CD14-positive monocyte (primary cell): Measurements from ENCODE around the gene PWWP2A. TPM values are rescaled to one million over a fixed set of nuclear protein-coding genes. Genes with fewer than 3 reads are reported as not detected.

ENCODE experiments used
- DNase-seq, 3 donors: peaks; one replicate each; pipeline ENCODE4 v3.0.0-alpha.2; 2011 to 2022
- H2AFZ ChIP-seq: 2 replicates; pipeline ENCODE4 v1.6.0; 2012; ENCODE audit warnings: mild to moderate bottlenecking, low read depth, low read length, inconsistent platforms; ENCODE audit not compliant: insufficient read depth, poor library complexity, severe bottlenecking
- H3K27ac ChIP-seq, 2 donors: 1 replicate in 1 of 2; 2 replicates in 1 of 2; pipeline ENCODE4 v1.5.1; 2012 to 2013; ENCODE audit warnings: low read length in 2 of 2, control low read depth in 1 of 2, inconsistent platforms in 1 of 2, low read depth in 1 of 2, mild to moderate bottlenecking in 1 of 2
- H3K27me3 ChIP-seq, 2 donors: one replicate each; pipeline versions ENCODE4 v1.6.0 to v1.6.1; 2011 to 2013; ENCODE audit warnings: low read length in 2 of 2; ENCODE audit not compliant: control insufficient read depth in 2 of 2, insufficient read depth in 2 of 2
- H3K36me3 ChIP-seq, 2 donors: replicated peaks in 1 of 2; 1 replicate in 1 of 2; 2 replicates in 1 of 2; pipeline versions ENCODE4 v1.5.1 to v1.6.1; 2012 to 2013; ENCODE audit warnings: low read length in 2 of 2, control low read depth in 1 of 2, inconsistent platforms in 1 of 2, mild to moderate bottlenecking in 1 of 2; ENCODE audit not compliant: insufficient read depth in 2 of 2, control insufficient read depth in 1 of 2
- H3K4me1 ChIP-seq, 2 donors: 1 replicate in 1 of 2; 2 replicates in 1 of 2; pipeline versions ENCODE4 v1.5.1 to v1.6.1; 2012 to 2013; ENCODE audit warnings: low read length in 2 of 2, control low read depth in 1 of 2, inconsistent platforms in 1 of 2, mild to moderate bottlenecking in 1 of 2, moderate library complexity in 1 of 2; ENCODE audit not compliant: insufficient read depth in 2 of 2, control insufficient read depth in 1 of 2
- H3K4me2 ChIP-seq: replicated peaks from 2 replicates; pipeline ENCODE3; 2012; ENCODE audit warnings: low read length, moderate library complexity, mild to moderate bottlenecking; ENCODE audit not compliant: poor library complexity, severe bottlenecking; ENCODE audit errors: extremely low read depth
- H3K4me3 ChIP-seq, 3 experiments: fragments of 200-600 bp in 1 of 3; sonication (generic) in 1 of 3; replicated peaks in 1 of 3; 1 replicate in 2 of 3; 2 replicates in 1 of 3; pipeline ENCODE4 v1.5.1; 2011 to 2013; ENCODE audit warnings: low read length in 3 of 3, mild to moderate bottlenecking in 3 of 3, control low read depth in 2 of 3, low read depth in 2 of 3, inconsistent platforms in 1 of 3, moderate library complexity in 1 of 3
- H3K79me2 ChIP-seq: 2 replicates; pipeline ENCODE4 v1.6.0; 2012; ENCODE audit warnings: mild to moderate bottlenecking, control low read depth, inconsistent platforms, low read length, moderate library complexity; ENCODE audit not compliant: insufficient read depth
- H3K9ac ChIP-seq: 2 replicates; pipeline ENCODE4 v1.6.0; 2017; ENCODE audit warnings: low read length, mild to moderate bottlenecking; ENCODE audit not compliant: insufficient read depth, poor library complexity, severe bottlenecking
- H3K9me3 ChIP-seq, 2 donors: replicated peaks in 1 of 2; 1 replicate in 1 of 2; 2 replicates in 1 of 2; pipeline versions ENCODE4 v1.5.1 to v1.6.1; 2012 to 2013; ENCODE audit warnings: low read length in 2 of 2, control low read depth in 1 of 2; ENCODE audit not compliant: control insufficient read depth in 1 of 2, insufficient read depth in 1 of 2
- H4K20me1 ChIP-seq: 2 replicates; pipeline ENCODE4 v1.6.0; 2012; ENCODE audit warnings: mild to moderate bottlenecking, low read length, control low read depth, moderate library complexity; ENCODE audit not compliant: insufficient read depth
- H3K27ac Mint-ChIP-seq, 7 donors: one replicate each; pipeline ENCODE4 v1.8.0; 2020; ENCODE audit warnings: mild to moderate bottlenecking in 7 of 7, mixed read lengths in 7 of 7, moderate library complexity in 6 of 7, inconsistent platforms in 2 of 7
- H3K27me3 Mint-ChIP-seq, 3 donors: one replicate each; pipeline ENCODE4 v1.8.0; 2021 to 2022; ENCODE audit warnings: low read depth in 3 of 3, mild to moderate bottlenecking in 3 of 3, mixed read lengths in 3 of 3, moderate library complexity in 3 of 3, inconsistent platforms in 1 of 3
- H3K36me3 Mint-ChIP-seq, 2 donors: one replicate each; pipeline ENCODE4 v1.8.0; 2020; ENCODE audit warnings: mixed read lengths in 2 of 2, inconsistent platforms in 1 of 2, mild to moderate bottlenecking in 1 of 2
- H3K4me1 Mint-ChIP-seq: one replicate; pipeline ENCODE4 v1.8.0; 2020; ENCODE audit warnings: mild to moderate bottlenecking, mixed read lengths
- H3K4me3 Mint-ChIP-seq, 2 donors: one replicate each; pipeline ENCODE4 v1.8.0; 2020; ENCODE audit warnings: mild to moderate bottlenecking in 2 of 2, mixed read lengths in 2 of 2, moderate library complexity in 1 of 2
- H3K9me3 Mint-ChIP-seq, 7 donors: one replicate each; pipeline ENCODE4 v1.8.0; 2020 to 2022; ENCODE audit warnings: mixed read lengths in 7 of 7, mild to moderate bottlenecking in 6 of 7, moderate library complexity in 6 of 7, inconsistent platforms in 2 of 7
- WGBS: methylation state at CpG from one replicate; pipeline ENCODE4 v1.1.5; 2013; ENCODE audit warnings: missing lambda C conversion rate; ENCODE audit not compliant: insufficient coverage; 5-methylcytosine and 5-hydroxymethylcytosine counted together
- intact Hi-C, 2 donors: fragments of 100-400 bp; cut with micrococcal nuclease; formaldehyde crosslinking; loops; one replicate each; pipeline versions ENCODE4 v1.15.0 to v1.15.1; 2023
- polyA plus RNA-seq, 3 donors: library from polyadenylated mRNA; depleted of rRNA in 1 of 3; unstranded in 2 of 3; stranded (reverse) in 1 of 3; fragments of 300-500 nt in 2 of 3; fragments of >200 nt in 1 of 3; fragmentation: Illumina TruSeq in 2 of 3; gene quantifications; 1 replicate in 2 of 3; 2 replicates in 1 of 3; pipeline ENCODE4 v1.2.3, GENCODE V29; 2012 to 2021
- TF ChIP-seq, protein P1 (sequence below): fragments of 200-600 bp; IDR thresholded peaks from one replicate; pipeline ENCODE4 v1.8.0; 2022; ENCODE audit warnings: antibody characterized with exemption, mild to moderate bottlenecking

Gene PWWP2A
- polyA plus RNA-seq, 3 donors: 18.8 to 21.6 (median 18.9) TPM

DNA sequence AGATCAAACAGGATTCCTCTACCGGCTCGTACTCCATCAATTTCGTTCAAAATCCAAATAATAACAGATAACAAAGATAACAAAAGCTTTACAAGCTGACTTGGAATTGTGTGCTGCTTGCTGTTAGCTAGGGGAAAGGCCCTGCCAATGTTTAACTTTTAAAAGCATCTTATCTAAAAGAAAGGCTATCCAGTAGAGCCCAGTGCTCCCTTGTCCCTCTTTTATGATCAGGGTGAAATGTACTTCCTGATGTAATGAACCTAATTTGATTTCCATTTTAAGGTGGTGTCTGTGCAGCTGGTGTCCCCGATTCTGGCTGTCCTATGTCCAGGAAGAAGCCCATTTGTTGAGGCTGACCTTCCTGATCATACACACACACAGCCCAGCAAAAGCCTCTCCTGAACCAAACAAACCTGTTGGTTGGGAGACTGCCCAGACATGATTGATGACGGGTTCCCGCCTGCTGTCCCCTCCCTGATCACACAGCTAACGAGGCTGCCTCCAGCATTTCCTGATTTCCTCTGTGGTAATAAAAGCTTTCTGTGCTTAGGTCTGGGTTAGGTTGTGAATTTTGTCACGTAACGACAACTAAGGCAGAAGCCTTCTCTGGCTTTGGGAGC, 54.1 kb downstream of the PWWP2A start:
- H3K9me3 Mint-ChIP-seq: no peaks in the 10 kb centered on the region
- no peaks in the 10 kb centered on the region for H3K27me3 Mint-ChIP-seq
- no peaks in the 10 kb centered on the region for H3K4me1 Mint-ChIP-seq
- H3K4me3 Mint-ChIP-seq: no peak overlapping the region
- WGBS: no CpG with 5 or more reads among the region's 9 CpGs
- H3K36me3 Mint-ChIP-seq: peaks cover 57 to 74% of the 10 kb centered on the region in 2 donors
- H3K4me1 ChIP-seq: no peaks in the 10 kb centered on the region
- H3K27ac Mint-ChIP-seq: peak overlapping the region in 1 of 7 donors; percentile 66
- TF ChIP-seq, protein P1, sequence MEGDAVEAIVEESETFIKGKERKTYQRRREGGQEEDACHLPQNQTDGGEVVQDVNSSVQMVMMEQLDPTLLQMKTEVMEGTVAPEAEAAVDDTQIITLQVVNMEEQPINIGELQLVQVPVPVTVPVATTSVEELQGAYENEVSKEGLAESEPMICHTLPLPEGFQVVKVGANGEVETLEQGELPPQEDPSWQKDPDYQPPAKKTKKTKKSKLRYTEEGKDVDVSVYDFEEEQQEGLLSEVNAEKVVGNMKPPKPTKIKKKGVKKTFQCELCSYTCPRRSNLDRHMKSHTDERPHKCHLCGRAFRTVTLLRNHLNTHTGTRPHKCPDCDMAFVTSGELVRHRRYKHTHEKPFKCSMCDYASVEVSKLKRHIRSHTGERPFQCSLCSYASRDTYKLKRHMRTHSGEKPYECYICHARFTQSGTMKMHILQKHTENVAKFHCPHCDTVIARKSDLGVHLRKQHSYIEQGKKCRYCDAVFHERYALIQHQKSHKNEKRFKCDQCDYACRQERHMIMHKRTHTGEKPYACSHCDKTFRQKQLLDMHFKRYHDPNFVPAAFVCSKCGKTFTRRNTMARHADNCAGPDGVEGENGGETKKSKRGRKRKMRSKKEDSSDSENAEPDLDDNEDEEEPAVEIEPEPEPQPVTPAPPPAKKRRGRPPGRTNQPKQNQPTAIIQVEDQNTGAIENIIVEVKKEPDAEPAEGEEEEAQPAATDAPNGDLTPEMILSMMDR: no peak
- no peak for DNase-seq
- H3K27me3 ChIP-seq: no peaks in the 10 kb centered on the region
- H3K79me2 ChIP-seq: no peaks in the 10 kb centered on the region
- no peak overlapping the region for H3K4me2 ChIP-seq
- peaks cover 58 to 73% of the 10 kb centered on the region in 2 donors for H3K36me3 ChIP-seq
- H2AFZ ChIP-seq: no peak overlapping the region
- no peak overlapping the region for H3K4me3 ChIP-seq
- H3K9me3 ChIP-seq: no peaks in the 10 kb centered on the region
- H3K9ac ChIP-seq: no peak overlapping the region
- H3K27ac ChIP-seq: no peak overlapping the region
- intact Hi-C loops: no loop called here
- H4K20me1 ChIP-seq: no peaks in the 10 kb centered on the region

DNA sequence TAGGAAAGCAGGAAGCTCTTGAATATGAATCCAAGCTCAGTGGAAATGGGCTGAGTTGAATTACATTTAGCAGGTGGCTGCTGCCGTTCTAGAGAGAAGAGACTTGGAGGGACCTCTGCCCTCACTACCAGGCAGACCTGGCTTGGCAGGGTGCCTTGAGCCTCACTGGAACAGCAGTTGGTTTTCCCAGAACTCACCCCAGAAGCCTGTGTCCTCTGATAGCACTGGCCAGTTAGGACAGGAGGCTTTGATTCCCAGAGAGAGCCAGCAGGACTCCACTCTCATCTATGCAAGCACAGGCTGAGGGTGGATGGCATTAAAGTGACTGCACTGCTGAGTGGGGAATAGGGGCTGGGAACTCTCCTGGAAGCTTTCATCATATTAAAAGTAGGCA, 54.8 kb downstream of the PWWP2A start:
- Histone ChIP-seq H3K4me2 (no peak overlapping the region), H3K4me3 (no peak overlapping the region), H3K27ac (no peak overlapping the region), H2AFZ (no peak overlapping the region), H4K20me1 (no peaks in the 10 kb centered on the region), H3K36me3 (peaks cover 58 to 80% of the 10 kb centered on the region in 2 donors), H3K9me3 (no peaks in the 10 kb centered on the region), H3K27me3 (no peaks in the 10 kb centered on the region), H3K79me2 (no peaks in the 10 kb centered on the region), H3K9ac (no peak overlapping the region), H3K4me1 (no peaks in the 10 kb centered on the region)
- WGBS: 100% methylated on average over 1 of the region's 1 CpG
- DNase-seq: no peak
- no peaks in the 10 kb centered on the region for H3K27me3 Mint-ChIP-seq
- H3K36me3 Mint-ChIP-seq: peaks cover 60 to 74% of the 10 kb centered on the region in 2 donors
- H3K4me1 Mint-ChIP-seq: no peaks in the 10 kb centered on the region
- intact Hi-C loops: no loop called here
- TF ChIP-seq, protein P1: no peak
- H3K27ac Mint-ChIP-seq: no peak overlapping the region
- H3K4me3 Mint-ChIP-seq: no peak overlapping the region
- no peaks in the 10 kb centered on the region for H3K9me3 Mint-ChIP-seq
